Brain microvascular endothelial cell (primary cell): ENCODE results near the gene SEC24C.

ENCODE experiments used
- DNase-seq: peaks from one replicate; pipeline ENCODE4 v3.0.0-alpha.2; 2020
- H3K27ac ChIP-seq: fragments of 250-450 bp; sonication (Bioruptor Pico); 2 replicates; pipeline ENCODE4 v1.5.1; 2020; ENCODE audit warnings: mild to moderate bottlenecking, moderate library complexity
- H3K27me3 ChIP-seq: fragments of 250-450 bp; sonication (Bioruptor Pico); replicated peaks from 2 replicates; pipeline ENCODE4 v1.5.1; 2020; ENCODE audit warnings: mild to moderate bottlenecking
- H3K36me3 ChIP-seq: fragments of 250-450 bp; sonication (Bioruptor Pico); replicated peaks from 2 replicates; pipeline ENCODE4 v1.5.1; 2020; ENCODE audit warnings: mild to moderate bottlenecking
- H3K4me3 ChIP-seq: 2 replicates; pipeline ENCODE4 v1.5.1; 2011; ENCODE audit warnings: low read depth, mild to moderate bottlenecking, control low read depth, low read length, moderate library complexity
- CTCF ChIP-seq: IDR thresholded peaks from 2 replicates; pipeline ENCODE4 v1.5.1; 2011; ENCODE audit warnings: low read depth, mild to moderate bottlenecking, moderate library complexity, low read length, control low read depth, inconsistent platforms; ENCODE audit errors: missing control alignments
- in situ Hi-C: cut with HindIII; loops from 2 replicates; pipeline ENCODE4 v1.10.0; 2017; ENCODE audit warnings: low sequenced_read_pairs, low pct_ligation_motif_present

SEC24C gene

GRCh38 chr10:73817826-73818225, 73.7 kb downstream of the SEC24C start:
- Histone ChIP-seq H3K36me3 (no peaks in the 10 kb centered on the region), H3K4me3 (no peak overlapping the region), H3K27ac (no peak overlapping the region), H3K27me3 (no peaks in the 10 kb centered on the region)
- in situ Hi-C loops = no loop called here
- no peak for TF ChIP-seq CTCF
- no peak for DNase-seq

- in situ Hi-C loops = no loop called here
- no peak overlapping the region for H3K27ac ChIP-seq
- H3K4me3 ChIP-seq = no peak overlapping the region
- H3K36me3 ChIP-seq = no peaks in the 10 kb centered on the region
- DNase-seq = no peak
- no peaks in the 10 kb centered on the region for H3K27me3 ChIP-seq
- TF ChIP-seq CTCF = no peak
Measured at GRCh38 chr10:73818402-73818801, 74.2 kb downstream of the SEC24C start.

- Histone ChIP-seq H3K27ac (no peak overlapping the region), H3K36me3 (no peaks in the 10 kb centered on the region), H3K27me3 (no peaks in the 10 kb centered on the region), H3K4me3 (no peak overlapping the region)
- no peak for DNase-seq
- in situ Hi-C loops = no loop called here
- no peak for TF ChIP-seq CTCF
Measured at GRCh38 chr10:73819081-73819480, 74.9 kb downstream of the SEC24C start.

- Histone ChIP-seq H3K27ac (no peak overlapping the region), H3K36me3 (no peaks in the 10 kb centered on the region), H3K27me3 (no peaks in the 10 kb centered on the region), H3K4me3 (no peak overlapping the region)
- peak; percentile 7 for DNase-seq
- in situ Hi-C loops = no loop called here
- peak; percentile 36 for TF ChIP-seq CTCF
Measured at GRCh38 chr10:73819513-73820093, 75.4 kb downstream of the SEC24C start.
